Natural killer cell (primary cell): ENCODE results near the gene CORO2A. TPM values are rescaled to one million over a fixed set of nuclear protein-coding genes. Genes with fewer than 3 reads are reported as not detected.

ENCODE experiments used
- ATAC-seq, 3 donors: fragments of 150-1000 bp in 2 of 3; fragments of 200-7000 bp in 1 of 3; cut with Tn5 transposase; 1 replicate in 1 of 3; 2 replicates in 2 of 3; pipeline ENCODE4 v1.10.0; 2021; ENCODE audit warnings: mild to moderate bottlenecking in 2 of 3, moderate library complexity in 2 of 3
- DNase-seq, 2 donors: peaks; one replicate each; pipeline versions ENCODE4 v3.0.0 to v3.0.0-alpha.2; 2013 to 2021; ENCODE audit warnings: mixed read lengths in 1 of 2
- H3K27ac ChIP-seq: one replicate; pipeline ENCODE4 v1.5.1; 2013; ENCODE audit warnings: mild to moderate bottlenecking, low read length
- H3K27me3 ChIP-seq: one replicate; pipeline ENCODE4 v1.6.1; 2013; ENCODE audit warnings: low read length; ENCODE audit not compliant: control insufficient read depth, insufficient read depth
- H3K36me3 ChIP-seq: one replicate; pipeline ENCODE4 v1.6.1; 2013; ENCODE audit warnings: low read length; ENCODE audit not compliant: control insufficient read depth, insufficient read depth
- H3K4me1 ChIP-seq: one replicate; pipeline ENCODE4 v1.6.1; 2013; ENCODE audit warnings: low read length; ENCODE audit not compliant: control insufficient read depth, insufficient read depth
- H3K4me3 ChIP-seq: one replicate; pipeline ENCODE4 v1.5.1; 2013; ENCODE audit warnings: low read length
- H3K9me3 ChIP-seq: one replicate; pipeline ENCODE4 v1.6.1; 2013; ENCODE audit warnings: low read length; ENCODE audit not compliant: control insufficient read depth, insufficient read depth
- H3K27ac Mint-ChIP-seq, 2 donors: one replicate each; pipeline ENCODE4 v1.8.0; 2022; ENCODE audit warnings: mild to moderate bottlenecking in 2 of 2, mixed read lengths in 2 of 2, moderate library complexity in 1 of 2
- H3K27me3 Mint-ChIP-seq, 2 donors: one replicate each; pipeline ENCODE4 v1.8.0; 2022; ENCODE audit warnings: low read depth in 2 of 2, mixed read lengths in 2 of 2
- H3K36me3 Mint-ChIP-seq: one replicate; pipeline ENCODE4 v1.8.0; 2022; ENCODE audit warnings: mixed read lengths
- H3K4me1 Mint-ChIP-seq, 2 donors: one replicate each; pipeline ENCODE4 v1.8.0; 2022; ENCODE audit warnings: mixed read lengths in 2 of 2
- H3K4me3 Mint-ChIP-seq: one replicate; pipeline ENCODE4 v1.8.0; 2022; ENCODE audit warnings: mild to moderate bottlenecking, moderate library complexity, mixed read lengths
- H3K9me3 Mint-ChIP-seq, 2 donors: one replicate each; pipeline ENCODE4 v1.8.0; 2022; ENCODE audit warnings: mixed read lengths in 2 of 2
- CTCF ChIP-seq: fragments of 200-600 bp; IDR thresholded peaks from one replicate; pipeline ENCODE4 v1.8.0; 2022; ENCODE audit warnings: antibody characterized with exemption
- WGBS: methylation state at CpG from one replicate; pipeline ENCODE4 v1.1.7; 2013; ENCODE audit warnings: missing lambda C conversion rate; ENCODE audit not compliant: insufficient coverage; 5-methylcytosine and 5-hydroxymethylcytosine counted together
- intact Hi-C: fragments of 100-400 bp; cut with micrococcal nuclease; formaldehyde crosslinking; loops from one replicate; pipeline ENCODE4 v1.14.2; 2022
- total RNA-seq, 4 donors: library from RNA; stranded (reverse); fragments of 120-200 nt in 1 of 4; gene quantifications; one replicate each; pipeline versions ENCODE4 v1.2.3 to v1.2.4, GENCODE V29; 2013 to 2022

Gene CORO2A
- total RNA-seq, 3 donors from 2014 or later (not counting 1 experiment from before 2014, with no cell fraction given): 1.9 to 3.6 (median 2.3) TPM

DNA sequence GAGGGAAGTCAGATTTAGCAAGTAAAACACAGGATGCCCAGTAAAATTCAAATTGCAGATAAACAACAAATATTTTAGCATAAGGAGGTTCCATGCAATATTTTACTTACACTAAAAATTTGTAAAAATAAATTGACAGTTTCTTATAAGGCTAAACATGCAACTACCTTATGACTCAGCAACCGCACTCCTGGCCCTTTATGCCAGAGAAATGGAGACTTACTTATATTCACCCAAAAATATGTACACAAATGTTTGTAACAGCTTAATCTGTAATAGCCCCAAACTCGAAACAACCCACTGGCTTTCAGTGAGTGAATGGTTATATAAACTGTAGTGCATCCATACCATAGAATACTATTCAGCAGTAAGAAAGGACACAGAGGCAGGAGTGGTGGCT, 44.9 kb downstream of the CORO2A start:
- no peaks in the 10 kb centered on the region for H3K36me3 ChIP-seq
- intact Hi-C loops: no loop called here
- no peak overlapping the region for H3K27ac ChIP-seq
- H3K4me3 ChIP-seq: no peak overlapping the region
- Mint-ChIP-seq H3K4me3 (no peak overlapping the region), H3K27ac (no peak overlapping the region), H3K9me3 (no peaks in the 10 kb centered on the region), H3K36me3 (no peaks in the 10 kb centered on the region), H3K4me1 (peaks cover 0 to 4% of the 10 kb centered on the region in 2 donors), H3K27me3 (no peaks in the 10 kb centered on the region)
- no peaks in the 10 kb centered on the region for H3K27me3 ChIP-seq
- WGBS: 100% methylated on average over 1 of the region's 2 CpGs
- TF ChIP-seq CTCF: no peak
- ATAC-seq (no peak), DNase-seq (no peak)
- H3K9me3 ChIP-seq: no peaks in the 10 kb centered on the region
- H3K4me1 ChIP-seq: peaks cover 11% of the 10 kb centered on the region

DNA sequence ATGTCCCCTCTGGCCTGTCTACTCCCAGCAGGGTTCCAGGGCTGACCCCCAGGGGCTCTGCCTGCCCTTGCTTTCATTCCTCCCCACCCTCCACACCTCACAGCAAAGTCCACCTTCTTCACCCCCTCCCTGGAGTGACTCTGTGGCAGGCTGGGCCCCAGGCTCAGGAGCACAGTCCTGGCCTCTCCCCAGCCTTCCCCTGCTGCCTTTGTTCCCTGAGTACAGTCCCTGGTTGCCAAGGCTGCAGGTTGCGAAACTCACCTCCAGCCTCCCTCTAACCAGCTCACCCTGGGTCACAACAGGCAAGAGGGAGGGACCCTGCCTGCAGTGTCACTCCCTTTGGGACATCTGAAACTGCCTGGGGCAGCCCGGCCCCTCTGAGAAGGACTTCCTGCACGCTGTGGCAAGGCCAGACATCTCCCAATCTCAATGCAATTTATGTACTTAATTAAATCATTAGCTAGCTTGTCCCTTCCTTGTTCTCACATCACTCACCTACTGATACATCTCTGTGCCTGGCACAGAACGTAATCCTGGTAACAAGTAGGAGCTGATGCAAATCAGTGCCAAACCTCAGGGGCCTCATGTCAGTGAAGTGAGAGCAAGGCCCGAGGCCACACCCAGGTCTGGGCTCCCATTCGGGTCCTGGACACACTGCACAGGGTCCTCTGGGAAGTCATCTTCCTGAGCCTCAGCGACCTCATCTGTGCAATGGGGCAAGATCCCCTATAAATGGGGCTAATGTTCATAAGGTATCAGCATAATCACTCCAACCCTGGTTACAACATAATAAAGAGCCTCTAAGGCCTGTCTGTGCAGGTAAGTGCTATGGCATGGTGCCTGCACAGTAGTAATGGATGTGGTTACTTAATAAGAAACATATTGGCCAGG, 46.1 kb downstream of the CORO2A start:
- H3K27ac ChIP-seq: no peak overlapping the region
- peak in 1 of 3 donors; percentile 21 for ATAC-seq
- no peak for DNase-seq

GRCh38 chr9:98144631-98145030, 47.8 kb downstream of the CORO2A start:
- TF ChIP-seq CTCF: no peak
- no peaks in the 10 kb centered on the region for H3K36me3 ChIP-seq
- Mint-ChIP-seq H3K4me3 (no peak overlapping the region), H3K27ac (no peak overlapping the region), H3K27me3 (no peaks in the 10 kb centered on the region), H3K9me3 (no peaks in the 10 kb centered on the region), H3K36me3 (no peaks in the 10 kb centered on the region), H3K4me1 (peaks cover 0 to 4% of the 10 kb centered on the region in 2 donors)
- no peak overlapping the region for H3K27ac ChIP-seq
- H3K4me1 ChIP-seq: peaks cover 11% of the 10 kb centered on the region
- 83% methylated on average over 3 of the region's 3 CpGs for WGBS
- H3K27me3 ChIP-seq: no peaks in the 10 kb centered on the region
- H3K9me3 ChIP-seq: no peaks in the 10 kb centered on the region
- no peak for DNase-seq
- intact Hi-C loops: no loop called here
- no peak overlapping the region for H3K4me3 ChIP-seq
- no peak for ATAC-seq

More for the DNA sequence above, 46.1 kb downstream of the CORO2A start:
- Histone ChIP-seq H3K4me1 (peaks cover 11% of the 10 kb centered on the region), H3K36me3 (no peaks in the 10 kb centered on the region), H3K27me3 (no peaks in the 10 kb centered on the region), H3K4me3 (no peak overlapping the region), H3K9me3 (no peaks in the 10 kb centered on the region)
- Mint-ChIP-seq H3K9me3 (no peaks in the 10 kb centered on the region), H3K4me1 (peaks cover 0 to 4% of the 10 kb centered on the region in 2 donors), H3K36me3 (no peaks in the 10 kb centered on the region), H3K4me3 (no peak overlapping the region), H3K27me3 (no peaks in the 10 kb centered on the region), H3K27ac (no peak overlapping the region)
- TF ChIP-seq CTCF: no peak
- WGBS: 86% methylated on average over 7 of the region's 7 CpGs
- intact Hi-C loops: no loop called here
